Measurements from ENCODE around the gene PDGFRB. TPM values are rescaled to one million over a fixed set of nuclear protein-coding genes. Genes with fewer than 3 reads are reported as not detected.

Gene PDGFRB
- total and polyA plus RNA-seq, 10 of the 15 experiments (the other 5 are each of a cell fraction or from before 2014, with no cell fraction given): 0.02 to 3.0 (median 1.0) TPM

- TF ChIP-seq YBX1 (IDR thresholded peaks at IDR 0.05) (no peak), ZZZ3 (IDR thresholded peaks at IDR 0.05; ENCODE audit: control insufficient read depth, insufficient read length, low read depth) (no peak), BCL11A (IDR thresholded peaks at IDR 0.05; ENCODE audit: low read depth, low read length) (no peak), WRNIP1 (IDR thresholded peaks at IDR 0.05; ENCODE audit: borderline replicate concordance, low read depth, low read length) (no peak), ATF3 (IDR thresholded peaks at IDR 0.05; ENCODE audit: borderline replicate concordance, extremely low read depth, low read depth, low read length) (no peak), ZBTB4 (CRISPR knock-in tag; IDR thresholded peaks at IDR 0.05) (no peak)
Measured at GRCh38 chr5:150064681-150065220, 90.9 kb downstream of the PDGFRB start (continued).

Small RNAs within 50 kb of the gene (small RNA-seq; reads per million reads assigned to genes)
- not detected for gene RF00019

Other genes with a start within 250 kb of the PDGFRB start
Only the 7 nearest of the 10 such genes appear.
- gene TIGD6, start 155.2 kb downstream of the PDGFRB start, total RNA-seq (2014; rRNA removed): 3.4 and 3.7 TPM in 2 replicates
- 2.6 and 2.7 TPM in 2 replicates for gene TIGD6, start 155.2 kb downstream of the PDGFRB start, total RNA-seq (2014; rRNA removed; fragmentation: Illumina TruSeq; extraction: Trizol)
- 2.2 and 2.9 TPM in 2 replicates for gene TIGD6, start 155.2 kb downstream of the PDGFRB start, total RNA-seq (2021)
- gene TIGD6, start 155.2 kb downstream of the PDGFRB start, polyA plus RNA-seq (2011; rRNA removed): 3.2 and 3.7 TPM in 2 replicates
- 2.6 and 3.5 TPM in 2 replicates for gene TIGD6, start 155.2 kb downstream of the PDGFRB start, polyA plus RNA-seq (2014; fragmentation: Illumina TruSeq; extraction: Trizol)
- 1 to 10 TPM in 1 of 2 experiments, under 1 TPM in 1; 0.84 to 1.1 TPM for gene TIGD6, start 155.2 kb downstream of the PDGFRB start, polyA plus RNA-seq (2014; fragmentation: Nextera tagmentation; extraction: Ambion mirVana)
- gene TIGD6, start 155.2 kb downstream of the PDGFRB start, polyA plus RNA-seq (2014; rRNA removed): 2.7 and 3.3 TPM in 2 replicates
- 1 to 10 TPM; 4.0 to 4.1 TPM for gene TIGD6, start 155.2 kb downstream of the PDGFRB start, polyA plus RNA-seq (2016; fragmentation: Nextera tagmentation; extraction: Ambion mirVana)
- gene HMGXB3, start 155.1 kb downstream of the PDGFRB start, total RNA-seq (2014; rRNA removed): 33.7 and 34.6 TPM in 2 replicates
- 25.4 and 26.2 TPM in 2 replicates for gene HMGXB3, start 155.1 kb downstream of the PDGFRB start, total RNA-seq (2014; rRNA removed; fragmentation: Illumina TruSeq; extraction: Trizol)
- 34.9 and 38.1 TPM in 2 replicates for gene HMGXB3, start 155.1 kb downstream of the PDGFRB start, total RNA-seq (2021)
- 37.6 and 42.2 TPM in 2 replicates for gene HMGXB3, start 155.1 kb downstream of the PDGFRB start, polyA plus RNA-seq (2011; rRNA removed)
- gene HMGXB3, start 155.1 kb downstream of the PDGFRB start, polyA plus RNA-seq (2014; fragmentation: Illumina TruSeq; extraction: Trizol): 28.6 and 30.8 TPM in 2 replicates
- 1 to 10 TPM in 1 of 2 experiments, under 1 TPM in 1; 1.00 to 1.8 TPM for gene HMGXB3, start 155.1 kb downstream of the PDGFRB start, polyA plus RNA-seq (2014; fragmentation: Nextera tagmentation; extraction: Ambion mirVana)
- gene HMGXB3, start 155.1 kb downstream of the PDGFRB start, polyA plus RNA-seq (2014; rRNA removed): 39.3 and 40.1 TPM in 2 replicates
- 10 to 100 TPM; 16.8 to 18.4 TPM for gene HMGXB3, start 155.1 kb downstream of the PDGFRB start, polyA plus RNA-seq (2016; fragmentation: Nextera tagmentation; extraction: Ambion mirVana)
- gene CSF1R, start 69.3 kb downstream of the PDGFRB start, total RNA-seq (2014; rRNA removed): 2.0 and 2.4 TPM in 2 replicates
- 0.63 and 0.69 TPM in 2 replicates for gene CSF1R, start 69.3 kb downstream of the PDGFRB start, total RNA-seq (2014; rRNA removed; fragmentation: Illumina TruSeq; extraction: Trizol)
- gene CSF1R, start 69.3 kb downstream of the PDGFRB start, total RNA-seq (2021): 3.6 and 4.4 TPM in 2 replicates
- gene CSF1R, start 69.3 kb downstream of the PDGFRB start, polyA plus RNA-seq (2011; rRNA removed): 0.73 and 1.7 TPM in 2 replicates
- gene CSF1R, start 69.3 kb downstream of the PDGFRB start, polyA plus RNA-seq (2014; fragmentation: Illumina TruSeq; extraction: Trizol): 0.97 and 2.3 TPM in 2 replicates
- under 1 TPM; 0.35 to 0.38 TPM for gene CSF1R, start 69.3 kb downstream of the PDGFRB start, polyA plus RNA-seq (2014; fragmentation: Nextera tagmentation; extraction: Ambion mirVana)
- 2.8 and 3.2 TPM in 2 replicates for gene CSF1R, start 69.3 kb downstream of the PDGFRB start, polyA plus RNA-seq (2014; rRNA removed)
- under 1 TPM; 0.47 to 0.79 TPM for gene CSF1R, start 69.3 kb downstream of the PDGFRB start, polyA plus RNA-seq (2016; fragmentation: Nextera tagmentation; extraction: Ambion mirVana)
- not detected in 2 replicates for gene CDX1, start 10.9 kb upstream of the PDGFRB start, total RNA-seq (2014; rRNA removed)
- gene CDX1, start 10.9 kb upstream of the PDGFRB start, total RNA-seq (2014; rRNA removed; fragmentation: Illumina TruSeq; extraction: Trizol): not detected in 2 replicates
- not detected in 2 replicates for gene CDX1, start 10.9 kb upstream of the PDGFRB start, total RNA-seq (2021)
- not detected in 2 replicates for gene CDX1, start 10.9 kb upstream of the PDGFRB start, polyA plus RNA-seq (2011; rRNA removed)
- not detected in 2 replicates for gene CDX1, start 10.9 kb upstream of the PDGFRB start, polyA plus RNA-seq (2014; fragmentation: Illumina TruSeq; extraction: Trizol)
- not detected for gene CDX1, start 10.9 kb upstream of the PDGFRB start, polyA plus RNA-seq (2014; fragmentation: Nextera tagmentation; extraction: Ambion mirVana)
- not detected in 2 replicates for gene CDX1, start 10.9 kb upstream of the PDGFRB start, polyA plus RNA-seq (2014; rRNA removed)
- not detected for gene CDX1, start 10.9 kb upstream of the PDGFRB start, polyA plus RNA-seq (2016; fragmentation: Nextera tagmentation; extraction: Ambion mirVana)
- 0.06 and 0.11 TPM in 2 replicates for gene SLC6A7, start 34.2 kb upstream of the PDGFRB start, total RNA-seq (2014; rRNA removed)
- 0.05 TPM in 1 of 2 replicates, not detected in the other for gene SLC6A7, start 34.2 kb upstream of the PDGFRB start, total RNA-seq (2014; rRNA removed; fragmentation: Illumina TruSeq; extraction: Trizol)
- gene SLC6A7, start 34.2 kb upstream of the PDGFRB start, total RNA-seq (2021): 0.08 TPM in 1 of 2 replicates, not detected in the other
- not detected in 2 replicates for gene SLC6A7, start 34.2 kb upstream of the PDGFRB start, polyA plus RNA-seq (2011; rRNA removed)
- 0.01 TPM in 1 of 2 replicates, not detected in the other for gene SLC6A7, start 34.2 kb upstream of the PDGFRB start, polyA plus RNA-seq (2014; fragmentation: Illumina TruSeq; extraction: Trizol)
- gene SLC6A7, start 34.2 kb upstream of the PDGFRB start, polyA plus RNA-seq (2014; fragmentation: Nextera tagmentation; extraction: Ambion mirVana): not detected
- 0.04 TPM in 1 of 2 replicates, not detected in the other for gene SLC6A7, start 34.2 kb upstream of the PDGFRB start, polyA plus RNA-seq (2014; rRNA removed)
- gene SLC6A7, start 34.2 kb upstream of the PDGFRB start, polyA plus RNA-seq (2016; fragmentation: Nextera tagmentation; extraction: Ambion mirVana): under 1 TPM in 1 of 2 experiments, not detected in 1; 0.15 TPM
- gene CAMK2A, start 133.9 kb upstream of the PDGFRB start, total RNA-seq (2014; rRNA removed): 0.11 TPM in 1 of 2 replicates, not detected in the other
- not detected in 2 replicates for gene CAMK2A, start 133.9 kb upstream of the PDGFRB start, total RNA-seq (2014; rRNA removed; fragmentation: Illumina TruSeq; extraction: Trizol)
- gene CAMK2A, start 133.9 kb upstream of the PDGFRB start, total RNA-seq (2021): not detected in 2 replicates
- gene CAMK2A, start 133.9 kb upstream of the PDGFRB start, polyA plus RNA-seq (2011; rRNA removed): not detected in 2 replicates
- gene CAMK2A, start 133.9 kb upstream of the PDGFRB start, polyA plus RNA-seq (2014; fragmentation: Illumina TruSeq; extraction: Trizol): not detected in 2 replicates
- not detected for gene CAMK2A, start 133.9 kb upstream of the PDGFRB start, polyA plus RNA-seq (2014; fragmentation: Nextera tagmentation; extraction: Ambion mirVana)
- not detected in 2 replicates for gene CAMK2A, start 133.9 kb upstream of the PDGFRB start, polyA plus RNA-seq (2014; rRNA removed)
- not detected for gene CAMK2A, start 133.9 kb upstream of the PDGFRB start, polyA plus RNA-seq (2016; fragmentation: Nextera tagmentation; extraction: Ambion mirVana)
- gene ARSI, start 147.1 kb upstream of the PDGFRB start, total RNA-seq (2014; rRNA removed): not detected in 2 replicates
- not detected in 2 replicates for gene ARSI, start 147.1 kb upstream of the PDGFRB start, total RNA-seq (2014; rRNA removed; fragmentation: Illumina TruSeq; extraction: Trizol)
- gene ARSI, start 147.1 kb upstream of the PDGFRB start, total RNA-seq (2021): not detected in 2 replicates
- gene ARSI, start 147.1 kb upstream of the PDGFRB start, polyA plus RNA-seq (2011; rRNA removed): not detected in 2 replicates
- gene ARSI, start 147.1 kb upstream of the PDGFRB start, polyA plus RNA-seq (2014; fragmentation: Illumina TruSeq; extraction: Trizol): not detected in 2 replicates
- gene ARSI, start 147.1 kb upstream of the PDGFRB start, polyA plus RNA-seq (2014; fragmentation: Nextera tagmentation; extraction: Ambion mirVana): not detected
- gene ARSI, start 147.1 kb upstream of the PDGFRB start, polyA plus RNA-seq (2014; rRNA removed): not detected in 2 replicates
- gene ARSI, start 147.1 kb upstream of the PDGFRB start, polyA plus RNA-seq (2016; fragmentation: Nextera tagmentation; extraction: Ambion mirVana): not detected